D721Med (cell line): ENCODE results near the gene NOS1AP.

Source experiments
- DNase-seq: peaks from one replicate; pipeline ENCODE4 v3.0.0; 2011; ENCODE audit warnings: low spot score; ENCODE audit not compliant: insufficient read length
- FAIRE-seq: peaks from 2 replicates; lab custom pipeline; 2011; peaks lifted over from hg19 to GRCh38; lab: Jason Lieb, UNC
- CTCF ChIP-seq: IDR thresholded peaks from 2 replicates; pipeline ENCODE4 v1.5.1; 2012; ENCODE audit warnings: mild to moderate bottlenecking, control low read depth; ENCODE audit not compliant: insufficient read depth; ENCODE audit errors: missing control alignments

Gene NOS1AP

GRCh38 chr1:162193221-162193620, 123.7 kb downstream of the NOS1AP start:
- no peak for TF ChIP-seq CTCF
- no peak for FAIRE-seq
- no peak for DNase-seq

- no peak for TF ChIP-seq CTCF
- peak; percentile 51 for DNase-seq
- peak; percentile 84 for FAIRE-seq
Observed at GRCh38 chr1:162193815-162194214, 124.3 kb downstream of the NOS1AP start.

- FAIRE-seq (peak; percentile 66), DNase-seq (no peak)
- no peak for TF ChIP-seq CTCF
Observed at GRCh38 chr1:162195567-162195966, 126.1 kb downstream of the NOS1AP start.

- TF ChIP-seq CTCF = no peak
- FAIRE-seq (no peak), DNase-seq (no peak)
Observed at GRCh38 chr1:162196387-162196786, 126.9 kb downstream of the NOS1AP start.

- peak; percentile 29 for FAIRE-seq
- no peak for DNase-seq
- no peak for TF ChIP-seq CTCF
Observed at GRCh38 chr1:162197041-162197531, 127.6 kb downstream of the NOS1AP start.

GRCh38 chr1:162197615-162198421, 128.3 kb downstream of the NOS1AP start:
- DNase-seq (no peak), FAIRE-seq (peak; percentile 25)
- no peak for TF ChIP-seq CTCF
